IMR-90 (cell line): ENCODE results near the gene NEO1. TPM values are rescaled to one million over a fixed set of nuclear protein-coding genes. Genes with fewer than 3 reads are reported as not detected.

Source experiments
- ATAC-seq: fragments of 200-7000 bp; cut with Tn5 transposase; 2 replicates; pipeline ENCODE4 v1.9.1; 2020; ENCODE audit warnings: low read depth, mild to moderate bottlenecking, moderate library complexity
- BruUV-seq: library from RNA; stranded (reverse); fragments of 400-500 nt; replicated peaks from 2 replicates; lab custom pipeline; 2021; lab: Mats Ljungman, UMichigan
- CTCF ChIA-PET: fragments of 300-600 bp; formaldehyde crosslinking; extraction: SDS; loops from one replicate; lab custom pipeline; 2021; ENCODE audit warnings: antibody characterized with exemption; lab: Yijun Ruan, JAX
- POLR2A ChIA-PET: fragments of 300-600 bp; sonication (Branson Sonifier 250); formaldehyde crosslinking; loops from one replicate; lab custom pipeline; 2022; ENCODE audit warnings: antibody characterized with exemption; ENCODE audit not compliant: unreplicated experiment; lab: Charles Lee
- DNase-seq: peaks from one replicate; pipeline ENCODE4 v3.0.0; 2013
- H2AFZ ChIP-seq: replicated peaks from 2 replicates; pipeline ENCODE3; 2013; ENCODE audit warnings: low read length, mild to moderate bottlenecking; ENCODE audit not compliant: poor library complexity
- H2AK5ac ChIP-seq: 2 replicates; pipeline ENCODE4 v1.6.1; 2013; ENCODE audit warnings: low read depth, low read length, inconsistent platforms
- H2AK9ac ChIP-seq: replicated peaks from 2 replicates; pipeline ENCODE3; 2013; ENCODE audit warnings: mild to moderate bottlenecking, low read depth, low read length, moderate library complexity; ENCODE audit not compliant: poor library complexity
- H2BK120ac ChIP-seq: 2 replicates; pipeline ENCODE4 v1.6.1; 2013; ENCODE audit warnings: low read depth, low read length, inconsistent platforms
- H2BK15ac ChIP-seq: 3 replicates; pipeline ENCODE4 v1.6.1; 2013; ENCODE audit warnings: low read depth, low read length, inconsistent platforms
- H2BK20ac ChIP-seq: 2 replicates; pipeline ENCODE4 v1.6.1; 2013; ENCODE audit warnings: low read depth, mild to moderate bottlenecking, inconsistent platforms, low read length, moderate library complexity
- H2BK5ac ChIP-seq: 2 replicates; pipeline ENCODE4 v1.6.1; 2013; ENCODE audit warnings: mild to moderate bottlenecking, low read depth, low read length, inconsistent platforms; ENCODE audit not compliant: poor library complexity, severe bottlenecking
- H3K14ac ChIP-seq: replicated peaks from 2 replicates; pipeline ENCODE4 v1.6.1; 2013; ENCODE audit warnings: low read depth, low read length, inconsistent platforms
- H3K18ac ChIP-seq: 2 replicates; pipeline ENCODE4 v1.6.1; 2013; ENCODE audit warnings: low read depth, low read length, control low read depth
- H3K23ac ChIP-seq: 2 replicates; pipeline ENCODE4 v1.6.1; 2013; ENCODE audit warnings: low read depth, low read length, inconsistent platforms
- H3K27ac ChIP-seq: 2 replicates; pipeline ENCODE4 v1.5.1; 2013; ENCODE audit warnings: mild to moderate bottlenecking, control low read depth, low read length; ENCODE audit not compliant: insufficient read depth
- H3K27me3 ChIP-seq: 2 replicates; pipeline ENCODE4 v1.6.1; 2013; ENCODE audit warnings: low read length; ENCODE audit not compliant: control insufficient read depth, insufficient read depth
- H3K36me3 ChIP-seq: 2 replicates; pipeline ENCODE4 v1.6.1; 2013; ENCODE audit warnings: low read length, mixed read lengths; ENCODE audit not compliant: control insufficient read depth, insufficient read depth
- H3K4ac ChIP-seq: 2 replicates; pipeline ENCODE4 v1.6.1; 2013; ENCODE audit warnings: low read depth, low read length, inconsistent platforms
- H3K4me1 ChIP-seq: 2 replicates; pipeline ENCODE4 v1.6.1; 2013; ENCODE audit warnings: low read length, mixed read lengths; ENCODE audit not compliant: control insufficient read depth, insufficient read depth
- H3K4me2 ChIP-seq: 2 replicates; pipeline ENCODE4 v1.6.1; 2013; ENCODE audit warnings: low read depth, mild to moderate bottlenecking, control low read depth, low read length, moderate library complexity
- H3K4me3 ChIP-seq: 2 replicates; pipeline ENCODE4 v1.5.1; 2013; ENCODE audit warnings: low read depth, mild to moderate bottlenecking, control low read depth, low read length, moderate library complexity; ENCODE audit not compliant: insufficient read depth
- H3K56ac ChIP-seq: 2 replicates; pipeline ENCODE4 v1.6.1; 2013; ENCODE audit warnings: low read length, inconsistent platforms; ENCODE audit not compliant: insufficient read depth; ENCODE audit errors: extremely low read depth
- H3K79me1 ChIP-seq, 2 experiments: 2 replicates each; pipeline ENCODE4 v1.6.1; 2013; ENCODE audit warnings: low read length in 2 of 2, inconsistent platforms in 1 of 2, low read depth in 1 of 2
- H3K9ac ChIP-seq: 2 replicates; pipeline ENCODE4 v1.6.1; 2013; ENCODE audit warnings: low read depth, low read length, control low read depth
- H3K9me1 ChIP-seq: 2 replicates; pipeline ENCODE4 v1.6.1; 2013; ENCODE audit warnings: low read length, inconsistent platforms; ENCODE audit not compliant: insufficient read depth
- H3K9me3 ChIP-seq: 2 replicates; pipeline ENCODE4 v1.6.1; 2013; ENCODE audit warnings: low read length; ENCODE audit not compliant: control insufficient read depth, insufficient read depth
- H4K20me1 ChIP-seq: 2 replicates; pipeline ENCODE4 v1.6.1; 2013; ENCODE audit warnings: low read length, inconsistent platforms; ENCODE audit not compliant: insufficient read depth
- H4K5ac ChIP-seq: 2 replicates; pipeline ENCODE4 v1.6.1; 2013; ENCODE audit warnings: mild to moderate bottlenecking, low read depth, low read length, control low read depth
- H4K8ac ChIP-seq, 2 experiments: 2 replicates each; pipeline ENCODE4 v1.6.1; 2013; ENCODE audit warnings: low read depth in 2 of 2, low read length in 2 of 2, control low read depth in 1 of 2, inconsistent platforms in 1 of 2
- H4K91ac ChIP-seq: 2 replicates; pipeline ENCODE4 v1.6.1; 2013; ENCODE audit warnings: low read depth, low read length, inconsistent platforms; ENCODE audit not compliant: insufficient read depth
- BHLHE40 ChIP-seq: fragments of 150-350 bp; IDR thresholded peaks from 2 replicates; pipeline ENCODE4 v1.6.1; 2016; ENCODE audit warnings: mild to moderate bottlenecking, low read depth, low read length
- CEBPB ChIP-seq: IDR thresholded peaks from 2 replicates; pipeline ENCODE4 v1.6.1; 2012; ENCODE audit warnings: low read depth, low read length, improper control_type of control experiment
- CTCF ChIP-seq: conservative IDR thresholded peaks from 2 replicates; pipeline ENCODE4 v1.5.1; 2012; ENCODE audit warnings: mild to moderate bottlenecking, low read depth, low read length, improper control_type of control experiment
- FOS ChIP-seq: fragments of 150-350 bp; IDR thresholded peaks from 2 replicates; pipeline ENCODE4 v1.6.1; 2016; ENCODE audit warnings: low read depth, low read length
- MAFK ChIP-seq: IDR thresholded peaks from 2 replicates; pipeline ENCODE4 v1.6.1; 2012; ENCODE audit warnings: low read depth, low read length, improper control_type of control experiment
- NFE2L2 ChIP-seq: fragments of 150-350 bp; IDR thresholded peaks from 2 replicates; pipeline ENCODE4 v1.6.1; 2016; ENCODE audit warnings: low read depth, mild to moderate bottlenecking, low read length
- RAD21 ChIP-seq: IDR thresholded peaks from 2 replicates; pipeline ENCODE4 v1.6.1; 2012; ENCODE audit warnings: low read length, improper control_type of control experiment
- RCOR1 ChIP-seq: IDR thresholded peaks from 2 replicates; pipeline ENCODE4 v1.6.1; 2012; ENCODE audit warnings: mild to moderate bottlenecking, low read length, improper control_type of control experiment; ENCODE audit not compliant: insufficient replicate concordance
- RFX5 ChIP-seq: IDR thresholded peaks from 2 replicates; pipeline ENCODE4 v1.8.0; 2012; ENCODE audit warnings: low read depth, mild to moderate bottlenecking, low read length, moderate library complexity
- SMC3 ChIP-seq: fragments of 150-350 bp; IDR thresholded peaks from 2 replicates; pipeline ENCODE4 v1.6.1; 2016; ENCODE audit warnings: low read depth, mild to moderate bottlenecking, antibody characterized with exemption, low read length, moderate library complexity
- WGBS, 2 experiments: methylation state at CpG; one replicate each; pipeline versions ENCODE4 v1.1.5 to v1.1.7; 2013; ENCODE audit warnings: missing lambda C conversion rate in 2 of 2; ENCODE audit not compliant: insufficient read length in 1 of 2; ENCODE audit errors: extremely low coverage in 2 of 2; 5-methylcytosine and 5-hydroxymethylcytosine counted together
- dilution Hi-C: fragments of 300-500 bp; cut with HindIII; formaldehyde crosslinking; loops from one replicate; pipeline ENCODE4 v1.14.3; 2018; ENCODE audit warnings: low sequenced_read_pairs; ENCODE audit not compliant: unreplicated experiment
- in situ Hi-C: fragments of 300-500 bp; cut with MboI; formaldehyde crosslinking; loops from 3 replicates; pipeline ENCODE4 v1.14.3; 2019; ENCODE audit warnings: low sequenced_read_pairs, inconsistent platforms, mixed read lengths
- intact Hi-C: fragments of 100-400 bp; cut with micrococcal nuclease; formaldehyde crosslinking; loops from 2 replicates; pipeline ENCODE4 v1.10.0; 2022
- polyA plus RNA-seq, 3 experiments: library from polyadenylated mRNA; depleted of rRNA; stranded (reverse); fragments of >200 nt; gene quantifications; 2 replicates each; pipeline ENCODE4 v1.2.3, GENCODE V29; 2012; ENCODE audit warnings: low replicate concordance in 1 of 3
- total RNA-seq: library from RNA; depleted of rRNA; stranded (reverse); fragments of >200 nt; gene quantifications from 2 replicates; pipeline ENCODE4 v1.2.3, GENCODE V29; 2012
- TF ChIP-seq, protein P1 (sequence below): fragments of 150-350 bp; IDR thresholded peaks from 2 replicates; pipeline ENCODE4 v1.6.1; 2017; ENCODE audit warnings: mild to moderate bottlenecking, antibody characterized with exemption, low read length, low read depth
- TF ChIP-seq, protein P2 (sequence below): fragments of 150-350 bp; IDR thresholded peaks from 2 replicates; pipeline ENCODE4 v1.6.1; 2016; ENCODE audit warnings: low read depth, mild to moderate bottlenecking, low read length, moderate library complexity, borderline replicate concordance

The NEO1 gene
- total and polyA plus RNA-seq, 2 of the 4 experiments (the other 2 are of a cell fraction): 16.3 to 18.5 TPM

- Histone ChIP-seq H2BK20ac (no peak overlapping the region), H3K36me3 (no peaks in the 10 kb centered on the region), H4K20me1 (peaks cover 20% of the 10 kb centered on the region; the same call in 1 of the 2 replicates), H4K91ac (no peak overlapping the region), H3K27me3 (no peaks in the 10 kb centered on the region), H3K4me3 (no peak overlapping the region), H3K27ac (no peak overlapping the region), H3K4me1 (no peaks in the 10 kb centered on the region), H2AK9ac (no peak overlapping the region), H4K8ac (no peak overlapping the region), H3K18ac (no peak overlapping the region), H3K4me2 (no peak overlapping the region), H2BK15ac (no peak overlapping the region), H3K9me3 (no peaks in the 10 kb centered on the region), H3K23ac (no peak overlapping the region), H3K14ac (no peak overlapping the region), H3K9ac (no peak overlapping the region), H2BK120ac (no peak overlapping the region), H4K5ac (no peak overlapping the region), H3K56ac (no peak overlapping the region), H3K79me1 (peaks cover 13 to 30% of the 10 kb centered on the region in 2 experiments), H2BK5ac (no peak overlapping the region), H2AFZ (no peak overlapping the region), H3K4ac (no peak overlapping the region), H2AK5ac (no peak overlapping the region), H3K9me1 (peaks cover 3% of the 10 kb centered on the region; the same call in 1 of the 2 replicates)
- no CpG with 5 or more reads among the region's 5 CpGs for WGBS, 2 experiments
- ChIA-PET POLR2A (no interaction called here), CTCF (interaction anchor here (1.3 kb wide), 1 partner anchor 196 kb away, joined by 3 read pairs; no protein-coding TSS in a partner anchor)
- dilution Hi-C loops (no loop called here), in situ Hi-C loops (no loop called here), intact Hi-C loops (no loop called here)
- ATAC-seq: no peak
- TF ChIP-seq, protein P1, sequence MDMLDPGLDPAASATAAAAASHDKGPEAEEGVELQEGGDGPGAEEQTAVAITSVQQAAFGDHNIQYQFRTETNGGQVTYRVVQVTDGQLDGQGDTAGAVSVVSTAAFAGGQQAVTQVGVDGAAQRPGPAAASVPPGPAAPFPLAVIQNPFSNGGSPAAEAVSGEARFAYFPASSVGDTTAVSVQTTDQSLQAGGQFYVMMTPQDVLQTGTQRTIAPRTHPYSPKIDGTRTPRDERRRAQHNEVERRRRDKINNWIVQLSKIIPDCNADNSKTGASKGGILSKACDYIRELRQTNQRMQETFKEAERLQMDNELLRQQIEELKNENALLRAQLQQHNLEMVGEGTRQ: no peak
- TF ChIP-seq NFE2L2 (no peak), SMC3 (no peak), CTCF (no peak), RAD21 (no peak), RCOR1 (no peak), CEBPB (no peak), BHLHE40 (no peak), MAFK (no peak), FOS (no peak), RFX5 (no peak)
- TF ChIP-seq, protein P2, sequence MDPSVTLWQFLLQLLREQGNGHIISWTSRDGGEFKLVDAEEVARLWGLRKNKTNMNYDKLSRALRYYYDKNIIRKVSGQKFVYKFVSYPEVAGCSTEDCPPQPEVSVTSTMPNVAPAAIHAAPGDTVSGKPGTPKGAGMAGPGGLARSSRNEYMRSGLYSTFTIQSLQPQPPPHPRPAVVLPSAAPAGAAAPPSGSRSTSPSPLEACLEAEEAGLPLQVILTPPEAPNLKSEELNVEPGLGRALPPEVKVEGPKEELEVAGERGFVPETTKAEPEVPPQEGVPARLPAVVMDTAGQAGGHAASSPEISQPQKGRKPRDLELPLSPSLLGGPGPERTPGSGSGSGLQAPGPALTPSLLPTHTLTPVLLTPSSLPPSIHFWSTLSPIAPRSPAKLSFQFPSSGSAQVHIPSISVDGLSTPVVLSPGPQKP: no peak
- no TSS peak for BruUV-seq
- DNase-seq: no peak
Measured at GRCh38 chr15:73069109-73069508, 16.8 kb downstream of the NEO1 start.
